ENCODE results near the gene GGPS1.
A peak's percentile ranks its signal among the peaks of the same experiment; 100 is the strongest.
"Not testable (repeated sequence)": the region's sequence is repeated elsewhere in the genome, so short reads cannot be mapped to it uniquely, and the experiment has no call there.

Gene GGPS1

DNA sequence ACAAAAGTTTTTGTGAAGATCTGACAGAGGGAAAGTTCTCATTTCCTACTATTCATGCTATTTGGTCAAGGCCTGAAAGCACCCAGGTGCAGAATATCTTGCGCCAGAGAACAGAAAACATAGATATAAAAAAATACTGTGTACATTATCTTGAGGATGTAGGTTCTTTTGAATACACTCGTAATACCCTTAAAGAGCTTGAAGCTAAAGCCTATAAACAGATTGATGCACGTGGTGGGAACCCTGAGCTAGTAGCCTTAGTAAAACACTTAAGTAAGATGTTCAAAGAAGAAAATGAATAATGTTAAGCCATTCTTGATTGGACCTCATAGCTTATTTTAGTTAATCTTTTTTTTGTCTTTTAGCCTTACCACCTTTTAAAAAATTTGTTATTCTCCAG is 14.1 kb downstream of the GGPS1 start:
- DNase-seq = no peak

DNA sequence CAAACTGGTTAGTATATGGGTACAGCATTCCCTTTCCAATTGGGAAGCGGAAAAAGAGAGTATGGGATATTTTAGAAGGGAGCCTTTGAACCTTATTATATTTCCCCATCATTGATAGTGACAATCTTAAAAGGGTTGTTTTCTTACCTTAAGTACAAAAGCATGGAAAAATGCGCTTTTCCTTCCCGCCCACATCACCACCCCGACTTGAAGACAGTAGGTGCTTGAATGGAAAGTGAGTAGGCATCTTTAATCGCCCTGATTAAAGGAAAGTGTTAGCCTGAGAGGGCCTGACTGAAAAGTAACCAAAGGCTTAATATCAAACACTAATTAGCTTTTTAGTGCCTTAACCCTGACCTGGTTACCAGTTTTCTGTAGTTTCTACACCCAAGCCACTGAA is 15.4 kb downstream of the GGPS1 start:
- DNase-seq = peak in 1 of 2 experiments; percentile 60

DNA sequence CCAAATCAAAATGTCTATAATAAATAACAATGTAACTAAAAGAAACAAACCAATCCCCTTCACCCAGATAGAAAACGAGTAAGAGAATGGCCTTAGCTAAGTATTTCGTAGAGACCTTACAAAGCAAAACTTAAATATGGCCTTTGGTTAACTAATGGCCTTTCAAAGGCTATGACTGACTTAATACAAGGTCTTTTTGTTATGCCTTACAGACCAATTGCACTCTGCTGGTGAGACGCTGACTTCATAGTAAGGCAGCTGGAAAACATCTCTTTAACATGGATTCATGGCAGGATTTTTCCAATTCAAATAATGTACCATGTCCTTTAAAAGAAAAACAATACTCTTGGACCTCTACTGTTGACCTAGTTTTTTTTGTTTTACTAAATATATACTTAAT is 23.1 kb downstream of the GGPS1 start:
- no peak for DNase-seq

DNA sequence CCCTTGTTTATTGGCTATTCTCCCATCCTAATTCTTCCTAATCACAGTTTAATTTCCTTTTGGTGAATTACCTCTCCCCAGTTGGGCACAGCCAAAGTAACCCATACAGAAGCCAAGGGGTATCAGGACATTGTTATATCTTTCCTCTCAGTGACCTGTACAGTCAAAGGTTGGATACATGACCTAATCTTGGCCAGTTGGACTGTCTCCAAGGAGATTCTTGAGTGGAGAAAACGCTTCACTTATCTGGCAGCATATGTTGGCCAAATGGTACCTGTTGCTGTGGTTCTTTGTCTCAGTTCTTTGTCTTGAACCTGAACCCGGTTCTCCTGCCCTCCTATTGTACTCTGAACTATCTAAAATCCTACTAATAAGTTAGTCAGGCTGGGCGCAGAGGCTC is 23.5 kb downstream of the GGPS1 start:
- DNase-seq = no peak

DNA sequence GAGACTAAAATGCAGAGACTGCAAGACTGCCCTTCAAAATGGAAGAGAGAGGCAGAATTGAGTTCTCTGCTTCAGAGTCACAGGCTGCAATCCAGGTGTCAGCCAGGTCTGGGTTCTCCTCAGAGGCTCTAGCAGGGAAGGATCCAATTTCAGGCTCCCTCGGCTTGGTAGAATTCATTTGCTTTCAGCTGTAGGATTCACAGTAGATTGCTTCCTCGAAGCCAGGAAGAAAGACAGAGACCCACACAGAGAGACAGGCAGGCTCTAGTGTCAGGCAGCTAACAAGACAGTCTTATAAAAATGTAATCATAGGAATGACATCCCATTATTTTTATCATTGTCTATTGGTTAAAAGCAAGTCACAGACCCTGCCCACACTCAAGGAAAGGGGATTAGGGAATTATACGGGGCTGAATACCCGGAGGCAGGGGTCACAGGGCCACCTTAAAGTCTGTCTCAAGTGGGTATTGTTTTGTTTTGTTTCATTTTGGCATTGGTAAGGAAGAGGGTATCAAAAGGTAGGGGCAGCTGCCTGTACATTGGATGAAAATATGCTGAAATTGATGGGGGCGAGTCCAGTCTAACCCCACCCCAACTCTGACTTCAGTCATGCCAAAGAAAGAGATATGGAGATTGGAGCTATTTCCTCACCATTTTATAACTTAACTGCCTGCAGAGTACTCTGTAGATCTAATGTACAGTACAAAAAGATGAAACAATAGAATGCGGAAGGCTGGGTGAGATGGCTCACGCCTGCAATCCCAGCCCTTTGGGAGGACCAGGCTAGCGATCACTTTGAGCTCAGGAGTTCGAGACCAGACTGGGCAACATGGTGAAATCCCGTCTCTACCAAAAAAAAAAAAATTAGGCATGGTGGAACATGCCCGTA is 29.4 kb downstream of the GGPS1 start:
- no peak for DNase-seq

DNA sequence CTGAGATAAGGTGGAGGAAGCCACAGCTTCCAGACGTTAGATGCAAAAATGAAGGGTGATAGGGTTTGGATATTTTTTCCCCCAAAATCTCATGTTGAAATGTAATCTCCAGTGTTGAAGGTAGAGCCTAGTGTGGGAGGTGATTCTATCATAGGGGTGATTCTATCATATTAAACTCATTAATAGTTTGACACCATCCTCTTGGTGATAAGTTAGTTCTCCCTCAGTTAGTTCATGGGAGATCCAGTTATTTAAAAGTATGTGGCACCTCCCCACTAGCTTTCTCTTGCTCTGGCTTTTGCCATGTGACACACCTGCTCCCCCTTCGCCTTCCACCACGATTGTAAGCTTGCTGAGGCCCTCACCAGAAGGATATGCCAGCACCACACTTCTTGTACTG is 30.5 kb downstream of the GGPS1 start:
- DNase-seq = no peak

DNA sequence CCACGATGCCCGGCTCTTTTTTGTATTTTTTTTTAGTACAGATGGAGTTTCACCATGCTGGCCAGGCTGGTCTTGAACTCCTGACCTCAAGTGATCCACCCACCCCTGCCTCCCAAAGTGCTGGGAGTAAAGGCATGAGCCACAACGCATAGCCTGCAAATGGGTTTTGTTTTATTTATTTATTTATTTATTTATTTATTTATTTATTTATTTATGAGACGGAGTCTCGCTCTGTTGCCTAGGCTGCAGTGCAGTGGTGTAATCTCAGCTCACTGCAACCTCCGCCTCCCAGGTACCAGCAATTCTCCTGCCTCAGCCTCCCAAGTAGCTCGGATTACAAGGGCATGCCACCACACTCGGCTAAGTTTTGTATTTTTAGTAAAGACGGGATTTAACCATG is 35.8 kb downstream of the GGPS1 start:
- not testable (repeated sequence) for DNase-seq

DNA sequence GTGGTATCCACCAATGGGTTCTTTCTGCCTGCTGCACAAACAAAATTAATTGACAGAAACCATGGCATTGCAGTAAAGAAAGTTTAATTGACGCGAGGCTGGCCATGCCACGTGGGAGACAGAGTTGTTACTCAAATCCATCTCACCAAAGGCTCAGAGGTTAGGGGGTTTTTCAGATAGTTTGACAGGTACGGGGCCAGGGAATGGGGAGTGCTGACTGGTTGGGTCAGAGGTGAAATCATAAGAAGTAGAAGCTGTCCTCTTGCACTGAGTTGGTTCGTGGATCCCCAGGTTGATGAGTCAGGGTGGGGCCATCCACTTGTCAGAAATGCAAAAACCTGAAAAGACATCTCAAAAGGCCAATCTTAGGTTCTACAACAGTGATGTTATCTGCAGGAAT is 37.9 kb downstream of the GGPS1 start:
- peak; percentile 3 to 12 for DNase-seq

DNA sequence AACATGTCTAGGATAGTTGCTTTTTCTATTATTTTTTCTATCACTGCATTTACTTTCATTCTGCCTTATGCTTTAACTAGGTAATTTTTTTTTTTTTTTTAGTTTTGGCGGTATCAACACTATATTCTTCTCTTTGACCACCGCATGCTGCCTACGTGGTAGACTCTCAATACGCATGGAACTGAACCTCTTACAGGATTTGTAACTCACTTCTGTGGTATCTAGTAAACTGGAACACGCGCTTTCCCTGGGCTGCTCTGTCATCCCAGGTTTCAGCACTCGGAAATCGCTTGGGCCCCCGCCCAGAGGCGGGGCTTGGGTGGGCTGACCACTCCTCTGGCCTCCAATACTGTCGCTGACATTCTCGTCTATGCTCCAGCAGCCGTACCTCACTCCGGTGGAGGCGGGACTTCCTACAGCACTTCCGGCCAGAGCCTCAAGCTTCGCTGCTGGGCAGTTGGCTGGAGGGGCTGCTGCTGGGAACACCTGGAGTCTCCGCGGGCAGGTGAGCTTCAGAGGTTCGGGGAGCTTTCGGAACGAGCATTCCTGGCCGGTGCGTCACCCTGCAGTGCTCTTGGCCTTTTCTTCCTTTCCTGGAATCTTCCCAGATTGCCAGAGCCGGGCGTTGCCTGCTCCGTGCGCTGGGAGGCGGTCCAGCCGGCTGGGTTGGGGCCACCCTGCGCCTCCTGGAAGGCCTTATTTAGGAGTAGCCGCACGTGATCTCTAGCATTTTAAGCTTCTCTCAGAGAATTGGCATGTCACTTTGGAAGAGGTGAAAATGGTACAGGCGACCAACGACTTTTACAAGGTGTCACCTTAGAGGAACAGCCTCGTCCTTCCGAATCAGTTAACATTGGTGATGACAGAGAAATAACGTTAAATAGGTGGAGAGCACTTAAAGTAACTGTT is 38.9 kb downstream of the GGPS1 start, which contains the start of gene TBCE:
Gene TBCE, plus strand, starts transcription at position 428 of the 909 bp plus-strand sequence. CDS start 12,623 bp downstream, outside the sequence.
- DNase-seq = peak; percentile 79 to 82

DNA sequence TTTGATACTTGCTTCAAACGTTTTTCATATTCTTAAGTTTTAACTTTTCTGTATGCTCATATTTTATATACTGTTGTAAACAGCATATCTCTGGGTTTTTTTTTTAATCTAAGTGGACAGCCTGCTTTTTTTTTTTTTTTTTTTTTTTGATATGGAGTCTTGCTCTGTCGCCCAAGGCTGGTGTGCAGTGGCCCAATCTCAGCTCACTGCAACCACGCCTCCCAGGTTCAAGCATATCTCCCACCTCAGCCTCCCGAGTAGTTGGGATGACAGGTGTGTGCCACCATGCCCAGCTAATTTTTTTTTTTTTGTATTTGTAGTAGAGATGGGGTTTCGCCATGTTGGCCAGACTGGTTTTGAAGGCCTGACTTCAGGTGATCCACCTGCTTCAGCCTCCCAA is 40.1 kb downstream of the GGPS1 start:
- no peak for DNase-seq

DNA sequence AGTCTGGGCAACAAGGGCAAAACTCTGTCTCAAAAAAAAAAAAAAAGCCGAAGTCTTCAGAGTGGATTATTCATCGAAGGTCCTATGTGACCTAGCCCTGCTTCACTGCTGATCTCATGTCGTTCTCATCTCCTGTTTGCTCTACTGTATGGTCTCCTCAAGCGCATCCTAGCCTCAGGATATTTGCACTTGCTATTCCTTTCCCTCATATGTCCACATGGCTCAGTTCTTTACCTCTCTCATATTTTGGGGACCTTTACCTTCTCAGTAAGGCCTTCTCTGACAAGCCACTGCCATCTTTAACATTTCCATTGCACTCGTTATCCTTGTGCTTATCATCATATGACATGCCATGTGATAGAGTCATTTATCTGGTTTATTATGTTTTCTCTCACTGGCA is 41.4 kb downstream of the GGPS1 start:
- DNase-seq = no peak

DNA sequence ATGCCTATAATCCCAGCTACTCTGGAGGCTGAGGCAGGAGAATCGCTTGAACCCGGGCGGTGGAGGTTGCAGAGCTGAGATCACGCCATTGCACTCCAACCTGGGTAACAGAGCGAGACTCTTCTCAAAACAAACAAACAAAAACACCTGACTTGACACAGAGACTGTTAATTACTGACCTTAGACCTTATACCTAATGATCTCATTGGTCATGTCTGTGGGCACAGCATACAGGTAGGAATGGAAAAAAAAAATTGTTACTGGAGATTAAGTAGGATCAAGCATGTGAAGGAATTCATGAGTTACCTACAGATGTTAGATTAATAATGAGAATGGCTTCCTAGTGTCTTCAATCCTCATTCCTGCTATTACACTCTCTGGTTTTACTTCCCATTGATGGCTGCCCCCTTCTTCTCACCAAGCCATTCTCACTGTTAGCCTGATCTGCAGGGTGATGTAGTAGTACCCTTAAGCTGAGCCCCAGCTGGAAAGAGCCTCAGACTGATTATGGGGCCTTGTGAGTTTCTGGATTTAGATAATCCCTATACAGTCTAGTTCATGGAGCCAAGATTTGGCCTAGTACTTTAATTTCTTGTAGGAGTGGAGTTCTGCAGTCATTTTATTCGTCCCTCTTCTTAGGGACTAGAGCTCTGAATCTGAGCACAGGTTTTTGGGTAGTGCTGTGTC is 47.7 kb downstream of the GGPS1 start:
- DNase-seq = no peak

DNA sequence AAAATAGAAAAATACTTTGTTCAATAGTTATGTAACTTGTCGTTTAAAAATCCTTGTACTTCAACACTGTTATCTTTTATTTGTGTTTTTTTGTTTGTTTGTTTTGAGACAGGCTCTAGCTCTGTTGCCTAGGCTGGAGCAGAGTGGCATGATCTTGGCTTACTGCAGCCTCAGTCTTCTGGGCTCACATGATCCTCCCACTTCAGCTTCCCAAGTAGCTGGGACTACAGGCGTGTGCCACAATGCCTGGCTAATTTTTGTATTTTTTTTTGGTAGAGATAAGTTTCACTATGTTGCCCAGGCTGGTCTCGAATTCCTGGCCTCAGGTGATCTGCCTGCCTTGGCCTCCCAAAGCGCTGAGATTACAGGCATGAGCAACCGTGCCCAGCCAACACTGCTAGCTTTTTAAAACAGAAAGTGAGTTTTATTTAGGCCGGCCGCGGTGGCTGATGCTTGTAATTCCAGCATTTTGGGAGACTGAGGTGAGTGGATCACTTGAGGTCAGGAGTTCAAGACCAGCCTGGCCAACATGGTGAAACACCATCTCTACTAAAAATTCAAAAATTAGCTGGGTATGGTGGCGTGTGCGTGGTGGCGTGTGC is 49.9 kb downstream of the GGPS1 start:
- not testable (repeated sequence) for DNase-seq

DNA sequence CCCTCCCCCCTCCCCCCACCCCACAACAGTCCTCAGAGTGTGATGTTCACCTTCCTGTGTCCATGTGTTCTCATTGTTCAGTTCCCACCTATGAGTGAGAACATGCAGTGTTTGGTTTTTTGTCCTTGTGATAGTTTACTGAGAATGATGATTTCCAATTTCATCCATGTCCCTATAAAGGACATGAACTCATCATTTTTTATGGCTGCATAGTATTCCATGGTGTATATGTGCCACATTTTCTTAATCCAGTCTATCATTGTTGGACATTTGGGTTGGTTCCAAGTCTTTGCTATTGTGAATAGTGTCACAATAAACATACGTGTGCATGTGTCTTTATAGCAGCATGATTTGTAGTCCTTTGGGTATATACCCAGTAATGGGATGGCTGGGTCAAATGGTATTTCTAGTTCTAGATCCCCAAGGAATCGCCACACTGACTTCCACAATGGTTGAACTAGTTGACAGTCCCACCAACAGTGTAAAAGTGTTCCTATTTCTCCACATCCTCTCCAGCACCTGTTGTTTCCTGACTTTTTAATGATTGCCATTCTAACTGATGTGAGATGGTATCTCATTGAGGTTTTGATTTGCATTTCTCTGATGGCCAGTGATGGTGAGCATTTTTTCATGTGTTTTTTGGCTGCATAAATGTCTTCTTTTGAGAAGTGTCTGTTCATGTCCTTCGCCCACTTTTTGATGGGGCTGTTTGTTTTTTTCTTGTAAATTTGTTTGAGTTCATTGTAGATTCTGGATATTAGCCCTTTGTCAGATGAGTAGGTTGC is 53.8 kb downstream of the GGPS1 start:
- not testable (repeated sequence) for DNase-seq

DNA sequence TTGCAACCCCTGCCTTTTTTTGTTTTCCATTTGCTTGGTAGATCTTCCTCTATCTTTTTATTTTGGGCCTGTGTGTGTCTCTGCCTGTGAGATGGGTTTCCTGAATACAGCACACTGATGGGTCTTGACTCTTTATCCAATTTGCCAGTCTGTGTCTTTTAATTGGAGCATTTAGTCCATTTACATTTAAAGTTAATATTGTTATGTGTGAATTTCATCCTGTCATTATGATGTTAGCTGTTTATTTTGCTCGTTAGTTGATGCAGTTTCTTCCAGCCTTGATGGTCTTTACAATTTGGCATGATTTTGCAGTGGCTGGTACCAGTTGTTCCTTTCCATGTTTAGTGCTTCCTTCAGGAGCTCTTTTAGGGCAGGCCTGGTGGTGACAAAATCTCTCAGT is 57.3 kb downstream of the GGPS1 start:
- not testable (repeated sequence) for DNase-seq

DNA sequence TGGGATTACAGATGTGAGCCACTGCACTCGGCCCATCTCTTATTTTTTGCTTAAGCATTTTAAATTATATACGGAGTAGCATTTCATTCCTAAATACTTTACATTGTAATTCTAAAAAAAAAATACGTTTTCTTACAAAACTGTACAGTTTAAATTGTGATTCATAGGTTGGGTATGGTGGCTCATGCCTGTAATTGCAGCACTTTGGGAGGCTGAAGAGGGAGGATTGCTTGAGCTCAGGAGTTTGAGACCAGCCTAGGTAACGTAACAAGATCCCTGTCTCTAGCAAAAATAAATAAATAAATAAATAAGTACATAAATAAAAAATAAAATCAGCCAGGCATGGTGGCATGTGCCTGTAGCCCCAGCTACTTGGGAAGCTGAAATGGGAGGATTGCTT is 63.5 kb downstream of the GGPS1 start:
- DNase-seq = no peak

Data from stimulated activated CD4-positive, alpha-beta T cell treated with anti-CD3 and anti-CD28 coated beads, Interleukin-4, amount 100 ng/mL, for 4 hours (primary cell).